Epithelial cell of esophagus (primary cell): ENCODE results near the gene CLDN15.
"Not testable (repeated sequence)": the region's sequence is repeated elsewhere in the genome, so short reads cannot be mapped to it uniquely, and the experiment has no call there.

ENCODE experiments used
- DNase-seq: peaks from one replicate; pipeline ENCODE4 v3.0.0; 2010; ENCODE audit warnings: low read depth
- H3K4me3 ChIP-seq: 2 replicates; pipeline ENCODE4 v1.5.1; 2011; ENCODE audit warnings: mild to moderate bottlenecking, low read length, control low read depth
- CTCF ChIP-seq: IDR thresholded peaks from 2 replicates; pipeline ENCODE4 v1.5.1; 2011; ENCODE audit warnings: low read depth, mild to moderate bottlenecking, low read length, control low read depth, inconsistent platforms; ENCODE audit not compliant: insufficient read depth; ENCODE audit errors: missing control alignments

Gene CLDN15

GRCh38 chr7:101210143-101210542 lies 27.5 kb downstream of the CLDN15 start:
- no peak overlapping the region for H3K4me3 ChIP-seq

GRCh38 chr7:101208794-101209193 lies 28.8 kb downstream of the CLDN15 start:
- no peak for DNase-seq
- no peak for TF ChIP-seq CTCF
- H3K4me3 ChIP-seq: no peak overlapping the region

More at GRCh38 chr7:101210143-101210542, 27.5 kb downstream of the CLDN15 start:
- DNase-seq: no peak
- TF ChIP-seq CTCF: no peak

GRCh38 chr7:101207459-101207858 lies 30.1 kb downstream of the CLDN15 start:
- no peak for DNase-seq
- no peak overlapping the region for H3K4me3 ChIP-seq
- no peak for TF ChIP-seq CTCF

GRCh38 chr7:101206665-101207042 lies 30.9 kb downstream of the CLDN15 start:
- no peak overlapping the region for H3K4me3 ChIP-seq
- no peak for TF ChIP-seq CTCF

GRCh38 chr7:101205901-101206664 lies 31.5 kb downstream of the CLDN15 start:
- no peak overlapping the region for H3K4me3 ChIP-seq
- no peak for TF ChIP-seq CTCF
- no peak for DNase-seq

More at GRCh38 chr7:101206665-101207042, 30.9 kb downstream of the CLDN15 start:
- no peak for DNase-seq

- DNase-seq, H3K4me3 ChIP-seq: not testable (repeated sequence)
Observed at GRCh38 chr7:101203740-101204738, 33.6 kb downstream of the CLDN15 start.

- TF ChIP-seq CTCF: no peak
- no peak for DNase-seq
Observed at GRCh38 chr7:101202603-101202918, 35.0 kb downstream of the CLDN15 start.

More at GRCh38 chr7:101202603-101202918, 35.0 kb downstream of the CLDN15 start:
- H3K4me3 ChIP-seq: no peak overlapping the region
